Measurements from ENCODE around the gene FGD6.
"Not testable (repeated sequence)": the region's sequence is repeated elsewhere in the genome, so short reads cannot be mapped to it uniquely, and the experiment has no call there.

The FGD6 gene

GRCh38 chr12:95205016-95205624 lies 12.1 kb downstream of the FGD6 start:
- DNase-seq (ENCODE audit: low read depth in 2 of 2), result no peak

DNA sequence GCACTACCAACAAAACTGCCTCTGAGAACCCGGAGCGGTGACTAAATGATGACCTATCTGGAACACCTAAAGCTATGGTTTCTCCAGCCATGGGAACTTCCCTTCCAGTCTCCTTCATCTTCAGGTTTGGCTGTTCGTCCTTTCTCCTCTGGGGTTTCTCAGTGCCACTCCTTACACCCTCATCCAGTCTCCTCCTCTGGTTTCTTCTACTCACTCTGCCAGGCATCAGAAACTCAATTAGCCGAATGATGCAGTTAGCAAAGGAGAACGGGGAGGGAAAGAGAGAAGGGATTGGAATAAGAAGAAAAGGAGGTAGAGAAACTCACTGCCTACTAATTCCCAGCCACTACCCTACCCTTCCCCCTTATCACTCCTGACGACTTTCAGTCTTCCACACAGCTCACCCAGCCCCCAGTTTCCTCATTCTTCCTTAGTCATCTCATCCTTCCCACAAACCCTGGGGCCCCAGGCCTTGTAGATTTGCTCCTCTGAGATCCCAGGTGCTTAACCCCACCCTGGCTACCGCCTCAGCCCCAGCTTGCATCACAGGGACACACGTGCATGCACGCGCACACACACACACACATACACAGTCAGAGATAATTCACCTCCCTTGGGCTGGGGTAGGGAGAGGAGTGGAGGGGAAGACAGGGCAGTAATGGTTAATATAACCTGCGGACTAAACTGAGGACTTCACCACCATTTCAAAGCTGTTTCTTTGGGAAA lies 13.0 kb downstream of the FGD6 start:
- DNase-seq (ENCODE audit: low read depth in 2 of 2), result no peak

GRCh38 chr12:95203487-95204030 lies 13.7 kb downstream of the FGD6 start:
- DNase-seq (ENCODE audit: low read depth in 2 of 2), result no peak

DNA sequence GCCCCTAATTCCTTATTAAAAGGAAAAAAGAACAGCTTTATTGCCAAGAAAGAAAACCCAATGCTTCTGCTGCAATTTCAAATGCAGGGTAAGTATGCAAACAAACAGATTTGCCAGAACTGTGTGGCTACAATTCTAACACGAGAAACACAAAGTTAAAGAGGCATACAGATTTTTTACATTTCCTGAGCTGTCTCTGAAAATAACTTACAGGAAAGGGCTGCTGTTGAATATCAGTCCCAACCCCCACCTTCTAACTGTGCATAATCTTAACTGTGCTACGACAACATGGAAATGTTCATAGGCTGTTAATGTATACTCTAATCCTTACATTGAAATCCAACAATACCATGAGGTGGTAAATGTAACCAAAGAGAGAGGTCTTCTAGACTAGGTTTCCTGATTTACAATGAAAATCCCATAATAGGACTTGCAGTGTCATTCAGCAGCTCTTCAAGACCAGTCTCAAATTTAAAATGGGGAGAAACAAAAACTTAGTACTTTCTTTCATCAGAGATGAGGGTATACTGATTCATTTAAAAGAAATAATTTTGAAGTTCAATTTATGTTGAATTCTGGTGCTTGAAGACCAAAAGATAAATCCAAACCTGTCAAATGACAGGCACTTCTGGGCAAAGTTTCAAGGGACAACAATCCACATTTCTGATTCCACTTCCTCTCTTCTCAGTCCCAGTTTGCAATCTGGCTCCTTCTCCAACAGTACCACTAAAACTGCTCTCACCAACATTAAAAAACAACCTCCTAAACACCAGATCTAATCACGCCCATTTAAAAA lies 14.4 kb downstream of the FGD6 start:
- DNase-seq (ENCODE audit: low read depth in 2 of 2), result no peak

- DNase-seq (ENCODE audit: low read depth in 2 of 2), result no peak
Measured at GRCh38 chr12:95201056-95201670, 16.1 kb downstream of the FGD6 start.

DNA sequence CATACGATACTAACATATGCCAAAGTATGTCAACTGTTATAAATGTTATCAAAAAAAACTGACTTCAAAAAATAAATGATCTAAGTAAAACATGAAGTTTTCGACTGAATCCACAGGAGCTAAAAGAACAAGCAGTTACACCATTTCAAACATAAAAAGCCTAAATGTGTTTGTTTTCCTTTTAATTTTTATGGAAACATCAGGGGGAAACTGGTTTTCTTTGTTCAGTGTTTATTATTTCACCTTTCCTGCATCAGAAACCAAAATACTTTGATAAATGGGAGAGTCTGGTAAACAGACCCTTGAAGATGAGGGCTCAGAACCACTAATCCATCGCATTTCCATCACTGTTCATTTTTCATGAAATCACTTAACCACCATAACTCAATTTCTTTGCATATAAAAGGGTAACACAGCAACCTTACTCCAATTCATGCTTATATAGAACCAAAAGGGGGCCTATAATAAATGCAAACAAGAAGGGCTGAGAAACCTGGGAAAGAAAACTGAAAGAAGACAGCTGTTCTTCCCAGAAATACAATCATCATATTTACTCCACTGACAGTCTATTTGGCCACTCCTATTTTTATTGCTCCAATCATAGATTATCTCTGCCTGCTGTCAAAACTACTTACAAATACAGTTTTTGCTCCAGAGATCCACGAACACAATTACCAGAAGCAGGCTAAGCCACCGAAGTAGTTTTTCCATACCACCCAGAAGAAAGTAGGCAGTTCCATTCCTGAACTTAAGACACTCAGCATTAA lies 17.0 kb downstream of the FGD6 start:
- DNase-seq (ENCODE audit: low read depth in 2 of 2), result no peak

DNA sequence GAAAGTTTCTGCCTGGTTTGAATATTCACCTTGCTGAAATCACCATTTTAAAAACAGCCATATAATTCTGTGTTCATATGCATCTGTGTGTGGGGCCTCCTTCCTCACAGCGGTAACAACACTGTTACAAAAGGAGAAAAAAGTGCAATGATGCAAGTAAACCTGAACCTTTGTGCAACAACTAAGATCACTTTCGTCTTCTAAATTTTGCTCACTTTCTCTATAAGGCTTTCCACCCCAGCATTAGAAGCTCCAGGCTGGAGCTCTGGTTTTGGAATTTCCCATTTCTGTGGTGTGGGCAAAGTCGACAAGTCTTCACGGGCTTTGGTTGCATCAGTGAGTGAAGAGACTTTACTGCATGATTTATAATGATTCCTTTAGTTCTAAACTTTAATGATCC lies 18.4 kb downstream of the FGD6 start:
- no peak for DNase-seq (ENCODE audit: low read depth in 2 of 2)

- DNase-seq (ENCODE audit: low read depth in 2 of 2), result no peak
Measured at GRCh38 chr12:95197636-95198035, 19.6 kb downstream of the FGD6 start.

GRCh38 chr12:95196875-95197569 lies 20.2 kb downstream of the FGD6 start:
- DNase-seq (ENCODE audit: low read depth in 2 of 2), result not testable (repeated sequence)

- DNase-seq (ENCODE audit: low read depth in 2 of 2), result no peak
Measured at GRCh38 chr12:95195122-95195521, 22.1 kb downstream of the FGD6 start.

DNA sequence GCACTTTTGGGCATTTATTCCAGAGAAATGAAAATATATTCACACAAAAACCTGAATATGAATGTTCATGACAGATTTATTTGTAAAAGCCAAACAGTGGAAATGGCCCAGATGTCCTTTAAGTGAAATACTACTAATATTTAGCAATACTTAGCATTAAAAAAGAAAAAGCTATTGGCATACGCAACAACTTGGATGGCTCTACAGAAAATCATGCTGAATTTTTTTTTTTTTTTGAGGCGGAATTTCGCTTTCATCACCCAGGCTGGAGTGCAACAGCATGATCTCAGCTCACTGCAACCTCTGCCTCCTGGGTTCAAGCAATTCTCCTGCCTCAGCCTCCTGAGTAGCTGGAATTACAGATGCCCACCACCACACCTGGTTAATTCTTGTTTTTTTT lies 24.1 kb downstream of the FGD6 start:
- no peak for DNase-seq (ENCODE audit: low read depth in 2 of 2)

DNA sequence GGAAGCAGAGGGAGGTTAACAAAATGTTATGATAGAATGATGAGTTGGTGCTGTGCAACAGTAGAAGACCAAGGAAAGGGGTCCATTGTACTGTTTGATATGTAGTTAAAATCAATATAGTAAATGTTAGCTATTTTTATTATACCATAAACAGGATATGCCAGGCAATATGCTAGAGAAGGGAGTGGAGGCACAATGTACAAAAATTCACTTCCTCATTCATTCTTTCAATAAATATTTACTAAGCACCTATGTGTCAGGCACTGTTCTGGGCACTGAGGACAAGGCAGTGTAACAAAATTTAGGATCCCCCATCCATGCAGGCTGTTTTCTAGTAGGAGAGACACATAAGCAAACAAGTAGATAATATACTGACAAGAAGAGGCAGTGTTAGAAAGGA lies 25.0 kb downstream of the FGD6 start:
- no peak for DNase-seq (ENCODE audit: low read depth in 2 of 2)

- DNase-seq (ENCODE audit: low read depth in 2 of 2), result no peak
Measured at GRCh38 chr12:95191060-95191696, 26.1 kb downstream of the FGD6 start.

DNA sequence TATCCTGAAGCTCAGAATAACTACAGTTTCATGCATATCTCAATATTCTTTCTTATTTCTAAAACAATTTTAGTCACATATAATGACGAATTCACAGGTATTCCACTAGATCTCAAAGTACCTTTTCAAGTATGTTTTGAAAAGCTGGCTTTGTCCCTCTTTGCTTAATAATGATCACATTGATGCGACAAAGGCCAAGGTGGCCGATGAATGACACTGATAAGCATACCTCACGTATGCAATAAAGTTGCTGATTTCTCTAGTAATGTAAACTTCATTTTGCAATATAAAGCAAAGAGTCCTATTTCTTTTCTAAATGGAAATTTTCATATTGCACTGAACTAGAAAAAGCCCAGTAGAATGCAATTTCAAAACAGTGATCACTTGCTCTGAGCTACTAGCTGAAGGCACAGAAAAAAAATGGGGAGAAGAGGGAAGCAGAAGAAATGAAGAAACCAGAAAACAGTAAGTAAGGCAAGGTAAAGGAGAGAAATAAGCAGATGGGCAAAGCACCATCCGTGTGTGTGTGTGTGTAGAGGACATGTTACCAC lies 29.3 kb downstream of the FGD6 start:
- DNase-seq (ENCODE audit: low read depth in 2 of 2), result no peak

DNA sequence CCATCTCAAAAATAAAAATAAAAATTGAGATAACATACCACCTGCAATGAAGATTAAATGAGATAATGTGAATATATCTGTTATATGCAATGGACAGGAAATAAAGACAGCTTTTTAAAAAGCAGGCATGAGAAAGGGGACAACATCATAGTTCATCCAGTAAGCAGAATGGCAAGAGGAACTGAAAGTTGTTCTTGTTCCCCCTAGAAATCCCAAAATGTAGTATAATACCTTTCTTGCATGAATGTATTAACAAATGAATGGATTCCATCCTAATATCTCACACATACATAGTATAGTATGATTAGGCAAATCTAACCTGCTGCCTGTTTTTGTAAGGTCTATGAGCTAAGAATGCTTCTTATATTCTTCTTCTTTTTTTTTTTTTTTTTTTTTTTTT lies 31.4 kb downstream of the FGD6 start:
- no peak for DNase-seq (ENCODE audit: low read depth in 2 of 2)

- DNase-seq (ENCODE audit: low read depth in 2 of 2), result no peak
Measured at GRCh38 chr12:95185072-95185471, 32.2 kb downstream of the FGD6 start.

GRCh38 chr12:95184121-95184520 lies 33.1 kb downstream of the FGD6 start:
- DNase-seq (ENCODE audit: low read depth in 2 of 2), result no peak

- DNase-seq (ENCODE audit: low read depth in 2 of 2), result no peak
Measured at GRCh38 chr12:95182868-95183415, 34.3 kb downstream of the FGD6 start.

DNA sequence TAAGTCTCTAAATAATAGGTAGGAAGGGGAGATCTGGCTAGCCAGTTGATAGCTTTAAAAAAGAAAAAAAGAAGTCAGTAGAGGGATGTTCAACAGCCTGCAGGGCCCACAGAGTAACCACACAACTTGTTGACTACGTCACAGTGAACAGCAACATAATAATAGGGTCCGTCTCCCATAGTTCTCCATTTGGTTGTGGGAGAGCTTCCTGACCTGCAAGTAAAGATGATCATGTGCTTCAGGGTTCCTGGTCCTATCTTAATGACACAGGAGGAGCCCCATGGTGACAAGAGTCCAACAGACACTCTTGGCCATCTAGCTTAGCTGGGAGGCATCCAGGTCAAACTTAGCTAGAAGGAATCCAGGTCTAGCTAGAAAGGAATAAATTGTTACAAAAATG lies 36.2 kb downstream of the FGD6 start:
- no peak for DNase-seq (ENCODE audit: low read depth in 2 of 2)

DNA sequence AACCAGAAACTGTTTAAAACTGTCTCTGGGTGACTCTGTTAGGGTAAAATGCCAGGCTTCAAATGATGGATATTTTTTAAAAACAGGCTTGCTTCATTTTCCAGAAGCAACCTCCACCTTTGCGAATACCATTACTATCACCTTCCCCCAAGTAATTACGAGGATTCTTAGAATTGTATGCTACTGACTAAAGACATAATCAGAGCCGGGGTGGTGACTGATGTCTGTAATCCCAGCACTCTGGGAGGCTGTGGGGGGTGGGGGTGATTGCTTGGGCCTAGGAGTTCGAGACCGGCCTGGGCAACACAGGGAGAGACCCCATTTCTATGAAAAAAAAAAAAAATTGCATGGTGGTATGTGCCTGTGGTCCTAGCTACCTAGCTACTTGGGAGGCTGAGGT lies 38.3 kb downstream of the FGD6 start:
- DNase-seq (ENCODE audit: low read depth in 2 of 2), result no peak

All from stimulated activated CD8-positive, alpha-beta memory T cell treated with anti-CD3 and anti-CD28 coated beads, Interleukin-7, amount 100 ng/mL, for 1 hour (primary cell).